ENCODE results near the gene ZNF275.

DNA sequence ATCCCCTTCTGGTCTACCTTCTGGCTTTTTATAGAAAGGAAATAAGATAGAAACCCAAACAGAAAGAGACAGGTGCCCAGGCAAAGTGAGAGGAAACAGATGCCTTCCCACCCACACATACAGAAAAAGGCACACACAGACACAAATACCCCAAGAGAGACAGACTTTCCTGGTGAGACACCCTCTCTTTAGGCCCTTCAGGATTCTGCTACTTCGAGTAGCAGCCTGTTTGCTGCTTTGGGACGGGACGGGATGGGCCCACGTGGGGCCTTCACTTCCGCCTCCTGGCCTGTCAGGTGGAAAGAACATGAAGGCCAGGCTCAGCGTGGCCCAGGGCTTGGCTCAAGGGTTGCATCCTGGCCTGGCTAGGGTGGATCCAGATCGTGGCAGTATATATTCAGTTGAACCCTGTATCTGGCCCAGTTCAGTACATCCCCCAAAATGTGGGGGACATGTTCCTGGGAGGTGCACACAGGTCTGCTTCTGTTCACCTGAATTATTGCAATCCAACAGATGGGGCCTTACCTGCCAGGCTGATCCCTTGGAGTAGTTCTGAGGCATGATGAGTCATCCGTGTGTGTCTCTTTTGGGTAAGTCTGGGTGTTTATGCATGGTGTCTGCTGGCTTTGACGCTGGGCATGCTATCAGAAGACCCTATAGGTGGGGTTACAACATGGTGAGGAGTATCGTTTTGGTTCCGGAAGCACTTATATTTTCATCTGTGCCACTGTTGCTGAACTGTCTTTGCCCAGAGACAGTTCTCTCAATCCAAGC is 2.4 kb downstream of the ZNF275 start:
- TF ChIP-seq, protein P1, sequence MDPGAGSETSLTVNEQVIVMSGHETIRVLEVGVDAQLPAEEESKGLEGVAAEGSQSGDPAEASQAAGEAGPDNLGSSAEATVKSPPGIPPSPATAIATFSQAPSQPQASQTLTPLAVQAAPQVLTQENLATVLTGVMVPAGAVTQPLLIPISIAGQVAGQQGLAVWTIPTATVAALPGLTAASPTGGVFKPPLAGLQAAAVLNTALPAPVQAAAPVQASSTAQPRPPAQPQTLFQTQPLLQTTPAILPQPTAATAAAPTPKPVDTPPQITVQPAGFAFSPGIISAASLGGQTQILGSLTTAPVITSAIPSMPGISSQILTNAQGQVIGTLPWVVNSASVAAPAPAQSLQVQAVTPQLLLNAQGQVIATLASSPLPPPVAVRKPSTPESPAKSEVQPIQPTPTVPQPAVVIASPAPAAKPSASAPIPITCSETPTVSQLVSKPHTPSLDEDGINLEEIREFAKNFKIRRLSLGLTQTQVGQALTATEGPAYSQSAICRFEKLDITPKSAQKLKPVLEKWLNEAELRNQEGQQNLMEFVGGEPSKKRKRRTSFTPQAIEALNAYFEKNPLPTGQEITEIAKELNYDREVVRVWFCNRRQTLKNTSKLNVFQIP (CRISPR knock-in tag; IDR thresholded peaks at IDR 0.05; ENCODE audit: borderline replicate concordance, low read depth), result no peak
- TF ChIP-seq, protein P2, sequence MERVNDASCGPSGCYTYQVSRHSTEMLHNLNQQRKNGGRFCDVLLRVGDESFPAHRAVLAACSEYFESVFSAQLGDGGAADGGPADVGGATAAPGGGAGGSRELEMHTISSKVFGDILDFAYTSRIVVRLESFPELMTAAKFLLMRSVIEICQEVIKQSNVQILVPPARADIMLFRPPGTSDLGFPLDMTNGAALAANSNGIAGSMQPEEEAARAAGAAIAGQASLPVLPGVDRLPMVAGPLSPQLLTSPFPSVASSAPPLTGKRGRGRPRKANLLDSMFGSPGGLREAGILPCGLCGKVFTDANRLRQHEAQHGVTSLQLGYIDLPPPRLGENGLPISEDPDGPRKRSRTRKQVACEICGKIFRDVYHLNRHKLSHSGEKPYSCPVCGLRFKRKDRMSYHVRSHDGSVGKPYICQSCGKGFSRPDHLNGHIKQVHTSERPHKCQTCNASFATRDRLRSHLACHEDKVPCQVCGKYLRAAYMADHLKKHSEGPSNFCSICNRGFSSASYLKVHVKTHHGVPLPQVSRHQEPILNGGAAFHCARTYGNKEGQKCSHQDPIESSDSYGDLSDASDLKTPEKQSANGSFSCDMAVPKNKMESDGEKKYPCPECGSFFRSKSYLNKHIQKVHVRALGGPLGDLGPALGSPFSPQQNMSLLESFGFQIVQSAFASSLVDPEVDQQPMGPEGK (CRISPR knock-in tag; IDR thresholded peaks at IDR 0.05; ENCODE audit: borderline replicate concordance), result no peak
- TF ChIP-seq, protein P3, sequence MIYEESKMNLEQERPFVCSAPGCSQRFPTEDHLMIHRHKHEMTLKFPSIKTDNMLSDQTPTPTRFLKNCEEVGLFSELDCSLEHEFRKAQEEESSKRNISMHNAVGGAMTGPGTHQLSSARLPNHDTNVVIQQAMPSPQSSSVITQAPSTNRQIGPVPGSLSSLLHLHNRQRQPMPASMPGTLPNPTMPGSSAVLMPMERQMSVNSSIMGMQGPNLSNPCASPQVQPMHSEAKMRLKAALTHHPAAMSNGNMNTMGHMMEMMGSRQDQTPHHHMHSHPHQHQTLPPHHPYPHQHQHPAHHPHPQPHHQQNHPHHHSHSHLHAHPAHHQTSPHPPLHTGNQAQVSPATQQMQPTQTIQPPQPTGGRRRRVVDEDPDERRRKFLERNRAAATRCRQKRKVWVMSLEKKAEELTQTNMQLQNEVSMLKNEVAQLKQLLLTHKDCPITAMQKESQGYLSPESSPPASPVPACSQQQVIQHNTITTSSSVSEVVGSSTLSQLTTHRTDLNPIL (CRISPR knock-in tag; IDR thresholded peaks at IDR 0.05; ENCODE audit: low read depth), result no peak
- TF ChIP-seq TOX (CRISPR knock-in tag; IDR thresholded peaks at IDR 0.05; ENCODE audit: borderline replicate concordance) (no peak), ISL1 (CRISPR knock-in tag; IDR thresholded peaks at IDR 0.05) (no peak), BACH2 (CRISPR knock-in tag; IDR thresholded peaks at IDR 0.05; ENCODE audit: borderline replicate concordance) (no peak), CSDC2 (CRISPR knock-in tag; IDR thresholded peaks at IDR 0.05) (no peak), ESRRG (CRISPR knock-in tag; IDR thresholded peaks at IDR 0.05) (no peak)
